ENCODE results near the gene PLEKHN1. TPM values are rescaled to one million over a fixed set of nuclear protein-coding genes. Genes with fewer than 3 reads are reported as not detected.
"Not testable (repeated sequence)": the region's sequence is repeated elsewhere in the genome, so short reads cannot be mapped to it uniquely, and the experiment has no call there.

The PLEKHN1 gene
- total RNA-seq, 1 donor from 2014 or later, result 1.9 TPM

- no peak for DNase-seq
These were observed 22.5 kb upstream of the PLEKHN1 start for GRCh38 chr1:943545-944340.

GRCh38 chr1:944341-945325 is 21.6 kb upstream of the PLEKHN1 start:
- peak; percentile 38 for DNase-seq

GRCh38 chr1:945688-946556 is 20.4 kb upstream of the PLEKHN1 start:
- no peak for DNase-seq

GRCh38 chr1:946811-947210 is 19.5 kb upstream of the PLEKHN1 start:
- not testable (repeated sequence) for DNase-seq

GRCh38 chr1:947958-948357 is 18.3 kb upstream of the PLEKHN1 start:
- DNase-seq, result no peak

- no peak for DNase-seq
These were observed 16.0 kb upstream of the PLEKHN1 start for GRCh38 chr1:950268-950667.

GRCh38 chr1:950881-951280 is 15.4 kb upstream of the PLEKHN1 start:
- no peak for DNase-seq

GRCh38 chr1:951364-951763 is 14.9 kb upstream of the PLEKHN1 start:
- DNase-seq, result no peak

GRCh38 chr1:952201-952600 is 14.1 kb upstream of the PLEKHN1 start:
- no peak for DNase-seq

GRCh38 chr1:952603-953002 is 13.7 kb upstream of the PLEKHN1 start:
- DNase-seq, result no peak

- DNase-seq, result no peak
These were observed 12.6 kb upstream of the PLEKHN1 start for GRCh38 chr1:953524-954320.

GRCh38 chr1:954927-955326 is 11.4 kb upstream of the PLEKHN1 start:
- DNase-seq, result no peak

GRCh38 chr1:955474-955873 is 10.8 kb upstream of the PLEKHN1 start:
- no peak for DNase-seq

- DNase-seq, result no peak
These were observed 9.6 kb upstream of the PLEKHN1 start for GRCh38 chr1:956636-957035.

GRCh38 chr1:958823-959730 is 7.2 kb upstream of the PLEKHN1 start, which contains the start of gene NOC2L:
Gene NOC2L (minus strand): TSS chr1:959256. CDS start chr1:959240, 16 bp downstream.
- peak; percentile 82 for DNase-seq

GRCh38 chr1:959731-960362 is 6.4 kb upstream of the PLEKHN1 start:
- no peak for DNase-seq

GRCh38 chr1:960363-961131 is 5.7 kb upstream of the PLEKHN1 start, which contains the start of gene KLHL17:
Gene KLHL17 (plus strand): TSS chr1:960584. CDS start chr1:960694, 110 bp downstream.
- no peak for DNase-seq

GRCh38 chr1:961132-961669 is 5.1 kb upstream of the PLEKHN1 start:
- DNase-seq, result no peak

Measured in skin of body (tissue), 2 donors.